Measurements from ENCODE around the gene LGMN.

The LGMN gene

GRCh38 chr14:92714739-92715307, 33.6 kb downstream of the LGMN start:
- peak; percentile 85 for TF ChIP-seq RAD21 (IDR thresholded peaks at IDR 0.05; ENCODE audit: low read depth)

- no peak for TF ChIP-seq ZBTB7A (IDR thresholded peaks at IDR 0.05; ENCODE audit: low read depth)
- no peak for TF ChIP-seq FOXM1 (IDR thresholded peaks at IDR 0.05; ENCODE audit: borderline replicate concordance, low read depth)
- TF ChIP-seq TCF12 (IDR thresholded peaks at IDR 0.05; ENCODE audit: low read depth): no peak
- no peak for TF ChIP-seq USF1 (IDR thresholded peaks at IDR 0.05)
- TF ChIP-seq MAX (IDR thresholded peaks at IDR 0.05): no peak
- no peak for TF ChIP-seq RAD21 (IDR thresholded peaks at IDR 0.05; ENCODE audit: low read depth)
- no peak for TF ChIP-seq YY1 (IDR thresholded peaks at IDR 0.05; ENCODE audit: low read depth)
- no peak for TF ChIP-seq EGR1 (IDR thresholded peaks at IDR 0.05)
- TF ChIP-seq EP300 (IDR thresholded peaks at IDR 0.05; ENCODE audit: borderline replicate concordance): no peak
- no peak for TF ChIP-seq NFIC (IDR thresholded peaks at IDR 0.05)
- TF ChIP-seq REST (IDR thresholded peaks at IDR 0.05; ENCODE audit: low read depth): no peak
- no peak for TF ChIP-seq CEBPB (IDR thresholded peaks at IDR 0.05)
- no peak for TF ChIP-seq CREB1 (IDR thresholded peaks at IDR 0.05; ENCODE audit: low read depth)
- no peak for TF ChIP-seq TAF1 (IDR thresholded peaks at IDR 0.05; ENCODE audit: low read depth)
- no peak for TF ChIP-seq TEAD4 (IDR thresholded peaks at IDR 0.05)
Measured at GRCh38 chr14:92712654-92713051, 35.8 kb downstream of the LGMN start.

GRCh38 chr14:92711976-92712653, 36.3 kb downstream of the LGMN start:
- no peak for TF ChIP-seq CEBPB (IDR thresholded peaks at IDR 0.05)
- no peak for TF ChIP-seq EP300 (IDR thresholded peaks at IDR 0.05; ENCODE audit: borderline replicate concordance)
- no peak for TF ChIP-seq FOXM1 (IDR thresholded peaks at IDR 0.05; ENCODE audit: borderline replicate concordance, low read depth)
- no peak for TF ChIP-seq RAD21 (IDR thresholded peaks at IDR 0.05; ENCODE audit: low read depth)
- no peak for TF ChIP-seq TEAD4 (IDR thresholded peaks at IDR 0.05)

- TF ChIP-seq YY1 (IDR thresholded peaks at IDR 0.05; ENCODE audit: low read depth): no peak
- TF ChIP-seq RAD21 (IDR thresholded peaks at IDR 0.05; ENCODE audit: low read depth): no peak
- no peak for TF ChIP-seq TAF1 (IDR thresholded peaks at IDR 0.05; ENCODE audit: low read depth)
- TF ChIP-seq MAX (IDR thresholded peaks at IDR 0.05): no peak
- TF ChIP-seq CEBPB (IDR thresholded peaks at IDR 0.05): no peak
- TF ChIP-seq NFIC (IDR thresholded peaks at IDR 0.05): no peak
- TF ChIP-seq TCF12 (IDR thresholded peaks at IDR 0.05; ENCODE audit: low read depth): no peak
- TF ChIP-seq USF1 (IDR thresholded peaks at IDR 0.05): no peak
- no peak for TF ChIP-seq TEAD4 (IDR thresholded peaks at IDR 0.05)
- no peak for TF ChIP-seq ZBTB7A (IDR thresholded peaks at IDR 0.05; ENCODE audit: low read depth)
- no peak for TF ChIP-seq REST (IDR thresholded peaks at IDR 0.05; ENCODE audit: low read depth)
- no peak for TF ChIP-seq CREB1 (IDR thresholded peaks at IDR 0.05; ENCODE audit: low read depth)
Measured at GRCh38 chr14:92710001-92710341, 38.5 kb downstream of the LGMN start.

- no peak for TF ChIP-seq YY1 (IDR thresholded peaks at IDR 0.05; ENCODE audit: low read depth)
Measured at GRCh38 chr14:92709340-92710000, 39.0 kb downstream of the LGMN start.

- TF ChIP-seq ZBTB7A (IDR thresholded peaks at IDR 0.05; ENCODE audit: low read depth): no peak
- no peak for TF ChIP-seq FOXM1 (IDR thresholded peaks at IDR 0.05; ENCODE audit: borderline replicate concordance, low read depth)
- TF ChIP-seq NFIC (IDR thresholded peaks at IDR 0.05): no peak
- no peak for TF ChIP-seq TAF1 (IDR thresholded peaks at IDR 0.05; ENCODE audit: low read depth)
- TF ChIP-seq REST (IDR thresholded peaks at IDR 0.05; ENCODE audit: low read depth): no peak
- no peak for TF ChIP-seq USF1 (IDR thresholded peaks at IDR 0.05)
- no peak for TF ChIP-seq EP300 (IDR thresholded peaks at IDR 0.05; ENCODE audit: borderline replicate concordance)
- no peak for TF ChIP-seq CEBPB (IDR thresholded peaks at IDR 0.05)
Measured at GRCh38 chr14:92706386-92706785, 42.0 kb downstream of the LGMN start.

All from Ishikawa (cell line).